Measurements from ENCODE around the gene E2F8.

GRCh38 chr11:19237381-19237780 is 3.4 kb downstream of the E2F8 start:
- TF ChIP-seq EZH2 (IDR thresholded peaks at IDR 0.05; ENCODE audit: borderline replicate concordance, insufficient read depth, low read depth, low read length, poor library complexity, severe bottlenecking) (no peak), CTCF (IDR thresholded peaks at IDR 0.05) (no peak)

Data from B cell (primary cell).